GM18502 (cell line): ENCODE data around the gene ZNF692.
"Not testable (repeated sequence)": the region's sequence is repeated elsewhere in the genome, so short reads cannot be mapped to it uniquely, and the experiment has no call there.

Source experiments
- ATAC-seq: cut with Tn5 transposase; IDR thresholded peaks from one replicate; pipeline ENCODE4 v1.9.1; 2021; ENCODE audit warnings: mild to moderate bottlenecking; ENCODE audit not compliant: unreplicated experiment, poor library complexity

ZNF692 gene, protein sequence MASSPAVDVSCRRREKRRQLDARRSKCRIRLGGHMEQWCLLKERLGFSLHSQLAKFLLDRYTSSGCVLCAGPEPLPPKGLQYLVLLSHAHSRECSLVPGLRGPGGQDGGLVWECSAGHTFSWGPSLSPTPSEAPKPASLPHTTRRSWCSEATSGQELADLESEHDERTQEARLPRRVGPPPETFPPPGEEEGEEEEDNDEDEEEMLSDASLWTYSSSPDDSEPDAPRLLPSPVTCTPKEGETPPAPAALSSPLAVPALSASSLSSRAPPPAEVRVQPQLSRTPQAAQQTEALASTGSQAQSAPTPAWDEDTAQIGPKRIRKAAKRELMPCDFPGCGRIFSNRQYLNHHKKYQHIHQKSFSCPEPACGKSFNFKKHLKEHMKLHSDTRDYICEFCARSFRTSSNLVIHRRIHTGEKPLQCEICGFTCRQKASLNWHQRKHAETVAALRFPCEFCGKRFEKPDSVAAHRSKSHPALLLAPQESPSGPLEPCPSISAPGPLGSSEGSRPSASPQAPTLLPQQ

DNA sequence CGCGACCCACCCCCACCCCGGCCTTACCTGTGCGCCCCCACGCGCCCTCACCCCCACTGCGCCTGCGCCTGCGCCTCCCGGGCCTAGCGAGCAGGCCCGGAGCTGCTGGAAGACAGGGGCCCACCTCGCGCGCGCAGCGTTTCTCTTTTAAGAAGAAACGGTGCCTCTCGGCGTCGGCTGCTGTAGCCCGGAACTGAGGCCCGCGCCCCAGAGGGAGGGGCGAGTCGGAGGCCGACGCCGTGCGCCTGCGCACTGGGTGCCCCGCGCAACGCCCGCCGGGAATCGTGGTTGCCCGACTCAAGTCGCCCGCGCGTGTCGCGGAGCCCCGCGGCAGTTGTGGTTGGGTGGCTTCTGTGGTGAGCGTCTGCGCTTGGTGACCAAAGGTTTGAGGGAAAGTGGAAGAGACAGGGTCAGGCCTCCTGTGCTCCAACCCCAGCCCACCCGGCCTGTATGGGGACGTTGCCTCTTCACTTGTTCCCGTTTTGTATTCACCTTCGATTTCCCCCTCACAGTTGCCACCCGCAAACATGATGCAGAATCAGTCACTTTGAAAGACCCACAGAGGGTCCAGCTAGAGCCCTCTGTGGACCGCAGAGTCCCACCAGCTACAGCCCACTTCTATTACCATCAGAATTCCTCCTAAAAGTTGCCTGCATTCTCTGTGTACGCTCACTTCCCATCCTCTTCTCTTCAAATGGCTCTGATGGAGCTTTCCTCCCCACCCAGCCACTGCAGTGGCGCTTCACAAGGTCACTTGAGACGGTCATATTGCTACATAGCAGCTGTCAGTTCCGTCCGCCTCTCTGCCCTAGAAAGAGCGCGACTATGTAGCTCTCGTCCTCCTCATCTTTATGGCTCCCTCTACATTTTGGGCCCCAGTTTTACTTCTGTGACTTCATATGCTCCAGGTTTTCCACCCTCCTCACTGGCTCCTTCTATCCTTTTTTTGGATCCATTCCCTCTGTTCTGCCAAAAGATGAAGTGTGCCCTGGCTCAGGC is at the start of gene ZNF692:
Gene ZNF692 (minus strand): TSS at position 195 of the 999 bp plus-strand sequence. CDS start 776 bp downstream, outside the sequence.
- peak; percentile 79 for ATAC-seq

DNA sequence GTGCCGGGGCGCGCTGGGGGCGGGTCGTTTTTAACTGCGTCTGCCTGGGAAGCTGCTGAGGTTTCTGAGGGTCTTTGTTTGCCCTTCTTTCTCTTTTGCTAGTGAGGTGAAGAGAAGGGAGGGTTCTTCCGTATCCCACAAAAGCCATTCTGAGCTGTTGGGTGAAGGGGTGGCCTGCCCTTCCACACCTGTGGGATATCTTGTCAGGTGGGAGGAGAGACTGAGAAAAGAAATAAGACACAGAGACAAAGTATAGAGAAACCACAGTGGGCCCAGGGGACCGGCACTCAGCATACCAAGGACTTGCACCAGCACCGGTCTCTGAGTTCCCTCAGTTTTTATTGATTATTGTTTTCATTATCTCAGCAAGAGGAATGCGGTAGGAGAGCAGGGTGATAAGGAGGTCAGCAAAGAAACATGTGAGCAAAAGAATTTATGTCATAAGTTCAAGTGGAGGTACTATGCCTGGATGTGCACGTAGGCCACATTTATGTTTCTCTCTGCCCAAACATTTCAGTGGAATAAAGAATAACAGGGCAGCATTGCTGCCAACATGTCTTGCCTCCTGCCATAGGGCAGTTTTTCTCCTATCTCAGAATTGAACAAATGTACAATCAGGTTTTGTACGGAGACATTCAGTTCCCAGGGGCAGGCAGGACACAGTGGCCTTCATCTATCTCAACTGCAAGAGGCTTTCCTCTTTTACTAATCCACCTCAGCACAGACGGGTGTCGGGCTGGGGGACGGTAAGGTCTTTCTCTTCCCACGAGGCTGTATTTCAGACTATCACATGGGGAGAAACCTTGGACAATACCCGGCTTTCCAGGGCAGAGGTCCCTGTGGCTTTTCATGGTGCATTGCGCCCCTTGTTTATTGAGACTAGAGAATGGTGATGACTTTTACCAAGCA is 48.1 kb upstream of the ZNF692 start:
- ATAC-seq = peak; percentile 24

DNA sequence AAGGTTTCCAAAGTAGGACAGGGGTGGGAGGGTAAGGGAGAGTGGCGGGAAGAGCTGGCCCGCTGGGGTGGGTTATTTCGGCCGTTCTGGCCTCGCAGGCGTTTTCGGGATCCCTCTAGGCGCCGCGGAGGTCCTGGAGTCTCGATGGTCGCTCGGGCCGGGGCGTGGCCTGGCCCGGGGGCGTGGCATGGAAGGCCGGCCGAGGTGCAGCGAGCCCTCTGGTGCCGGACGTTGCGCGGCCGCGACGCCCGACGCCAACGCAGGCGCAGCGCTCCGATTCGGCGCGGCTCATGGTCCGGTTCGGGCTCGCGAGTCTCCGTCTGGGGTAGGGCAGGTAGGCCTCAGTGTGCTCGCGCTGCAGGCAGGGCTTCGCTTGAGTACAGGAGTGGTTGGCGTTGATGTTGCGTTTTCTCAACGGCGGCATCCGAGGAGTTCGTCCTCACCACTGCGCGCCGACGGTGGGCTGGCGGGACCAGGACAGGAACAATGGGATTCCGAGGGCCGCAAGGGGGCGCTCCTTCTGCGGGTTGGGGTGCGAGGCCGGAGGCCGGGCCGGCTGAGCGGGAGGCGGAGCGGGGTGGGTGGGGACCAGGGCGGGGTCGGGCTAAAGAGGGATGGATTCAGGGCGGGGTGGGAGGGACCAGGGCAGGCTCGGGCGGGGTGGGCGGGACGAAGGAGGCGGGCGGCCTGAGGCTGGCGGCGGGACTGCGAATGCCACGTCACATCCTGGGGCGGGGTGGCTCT is 47.3 kb upstream of the ZNF692 start, which contains the start of gene PGBD2:
Gene PGBD2 (plus strand): TSS at position 227 of the 744 bp plus-strand sequence. CDS start 7,628 bp downstream, outside the sequence.
- ATAC-seq = peak; percentile 94

DNA sequence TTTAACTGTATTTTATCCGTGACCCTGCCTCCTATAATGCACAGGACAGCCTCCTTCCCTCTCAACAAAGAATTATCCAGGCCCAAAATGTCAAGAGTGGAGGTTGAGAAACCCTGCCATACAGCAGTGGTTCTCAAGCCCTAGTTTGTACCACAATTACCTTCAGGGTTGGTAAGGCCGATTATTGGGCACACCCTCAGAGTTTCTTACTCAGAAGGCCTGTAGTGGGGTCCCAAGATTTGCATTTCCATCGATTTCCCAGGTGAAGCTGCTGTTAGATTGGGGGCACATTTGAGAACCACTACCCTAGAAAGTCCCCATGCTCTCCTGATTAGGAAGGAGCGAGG is 46.8 kb upstream of the ZNF692 start:
- ATAC-seq = no peak

DNA sequence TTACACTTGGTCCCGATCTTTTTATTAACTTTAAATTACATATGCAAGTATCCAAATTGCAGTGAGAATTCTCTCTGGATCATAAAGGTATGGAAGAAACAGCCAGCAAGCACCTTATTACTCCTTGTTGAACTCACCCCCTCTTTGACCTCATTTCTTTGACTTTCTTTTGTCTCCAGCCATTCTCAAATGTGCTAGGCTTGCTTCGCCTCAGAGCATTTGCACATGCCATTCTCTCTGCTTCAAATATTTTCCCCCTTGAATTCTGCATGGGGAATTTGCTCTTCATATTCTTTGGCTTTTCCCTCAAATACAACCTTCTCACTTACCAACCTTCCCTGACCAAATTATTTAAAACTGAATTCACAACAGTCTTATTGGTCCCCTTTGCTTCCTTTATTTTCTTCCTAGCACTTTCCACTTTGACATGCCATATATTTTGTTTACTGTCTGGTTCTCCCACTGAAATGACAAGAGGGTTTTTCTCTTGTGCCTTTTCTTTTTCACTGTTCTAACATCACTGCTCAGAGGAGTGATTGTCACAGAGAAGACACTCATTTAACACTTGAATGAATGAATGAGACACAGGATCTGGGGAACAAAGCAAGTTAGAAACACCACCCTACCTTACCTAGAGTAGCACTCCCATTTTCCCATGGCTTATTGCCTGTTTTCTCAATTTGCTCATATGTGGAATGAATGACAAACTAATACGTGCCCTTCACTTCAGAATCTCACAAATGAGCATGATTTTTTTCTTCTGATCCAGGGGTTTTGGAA is 45.7 kb upstream of the ZNF692 start:
- no peak for ATAC-seq

DNA sequence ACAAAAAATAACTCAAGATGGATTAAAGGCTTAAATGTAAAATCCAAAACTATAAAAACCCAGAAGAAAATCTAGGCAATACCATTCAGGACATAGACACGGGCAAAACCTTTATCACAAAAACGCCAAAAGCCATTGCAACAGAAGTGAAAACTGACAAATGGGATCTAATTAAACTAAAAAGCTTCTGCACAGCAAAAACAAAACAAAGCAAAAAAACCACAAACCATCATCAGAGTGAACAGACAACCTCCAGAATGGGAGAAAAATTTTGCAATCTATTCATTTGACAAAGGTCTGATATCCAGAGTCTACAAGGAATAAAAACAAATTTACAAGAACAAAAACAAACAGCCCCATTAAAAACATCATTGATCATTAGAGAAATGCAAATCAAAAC is 42.7 kb upstream of the ZNF692 start:
- no peak for ATAC-seq

DNA sequence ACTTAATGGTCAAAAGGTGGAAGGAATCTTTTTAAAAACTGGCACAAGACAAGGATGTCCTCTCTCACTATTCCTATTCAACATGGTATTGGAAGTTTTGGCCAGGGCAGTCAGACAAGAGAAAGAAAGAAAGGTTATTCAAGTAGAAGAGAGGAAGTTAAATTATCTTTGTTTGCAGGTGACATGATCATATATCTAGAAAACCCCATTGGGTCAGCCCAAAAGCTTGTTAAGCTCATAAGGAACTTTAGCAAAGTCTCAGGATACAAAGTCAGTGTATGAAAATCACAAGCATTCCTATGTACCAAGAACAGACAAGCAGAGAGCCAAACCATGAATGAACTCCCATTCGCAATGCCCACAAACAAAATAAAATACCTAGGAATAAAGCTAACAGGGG is 41.8 kb upstream of the ZNF692 start:
- ATAC-seq = no peak

DNA sequence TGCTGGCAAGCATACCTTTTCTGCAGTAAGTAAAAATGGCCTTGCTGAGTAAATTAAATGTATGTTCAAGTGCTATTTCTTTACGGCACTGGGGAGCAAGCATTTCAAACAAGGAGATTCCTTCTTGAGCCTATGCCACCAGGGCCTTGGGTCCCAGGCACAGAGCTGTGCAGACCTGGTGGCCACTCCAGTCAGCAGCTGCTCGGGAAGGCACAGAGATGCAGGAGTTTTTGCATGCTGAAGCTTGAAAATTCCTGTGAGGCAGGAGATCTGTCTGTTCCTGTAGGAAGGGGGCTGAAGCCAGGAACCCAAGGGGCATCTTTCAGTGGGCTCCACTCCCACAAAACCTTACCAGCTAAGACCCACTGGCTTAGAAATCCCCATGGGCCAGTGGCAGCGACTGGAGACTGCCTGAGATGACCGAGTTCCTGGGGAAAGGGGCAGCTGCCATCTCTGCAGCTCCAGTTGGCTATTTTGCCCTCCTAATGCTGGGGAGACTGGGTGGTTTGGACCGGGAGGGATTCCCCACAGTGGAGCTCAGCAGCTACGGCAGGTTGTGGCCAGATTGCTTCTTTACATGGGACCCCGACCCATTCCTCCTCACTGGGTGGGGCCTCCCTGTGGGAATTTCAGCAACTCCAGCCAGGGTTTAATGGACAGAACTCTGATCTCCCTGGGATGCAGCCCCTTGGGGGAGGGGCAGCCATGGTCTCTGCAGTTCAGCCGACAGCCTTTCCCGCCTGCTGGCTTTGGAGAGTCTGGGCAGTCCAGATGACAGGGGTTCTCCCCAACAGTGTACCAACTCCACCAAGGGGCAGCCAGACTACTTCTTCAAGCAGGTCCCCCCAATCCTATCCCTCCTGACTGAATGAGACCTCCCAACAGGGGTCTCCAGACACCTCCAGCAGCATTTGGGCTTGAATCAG is 38.8 kb upstream of the ZNF692 start:
- ATAC-seq = no peak

DNA sequence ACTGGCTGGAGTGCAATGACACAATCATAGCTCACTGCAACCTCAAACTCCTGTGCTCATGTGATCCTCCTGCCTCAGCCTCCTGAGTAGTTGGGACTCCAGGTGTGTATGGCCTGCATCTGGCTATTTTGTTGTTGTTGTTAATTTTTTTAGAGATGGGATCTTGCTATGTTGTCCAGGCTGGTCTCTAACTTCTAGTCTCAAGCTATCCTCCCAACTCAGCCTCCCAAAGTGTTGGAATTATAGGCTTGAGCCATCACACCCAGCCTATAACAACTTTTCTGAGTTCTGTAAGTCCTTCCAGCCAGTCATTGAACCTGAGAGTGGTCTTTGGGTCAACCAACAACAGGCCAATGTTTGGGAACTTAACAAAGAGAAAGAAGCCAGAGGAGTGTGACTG is 36.0 kb upstream of the ZNF692 start:
- no peak for ATAC-seq

DNA sequence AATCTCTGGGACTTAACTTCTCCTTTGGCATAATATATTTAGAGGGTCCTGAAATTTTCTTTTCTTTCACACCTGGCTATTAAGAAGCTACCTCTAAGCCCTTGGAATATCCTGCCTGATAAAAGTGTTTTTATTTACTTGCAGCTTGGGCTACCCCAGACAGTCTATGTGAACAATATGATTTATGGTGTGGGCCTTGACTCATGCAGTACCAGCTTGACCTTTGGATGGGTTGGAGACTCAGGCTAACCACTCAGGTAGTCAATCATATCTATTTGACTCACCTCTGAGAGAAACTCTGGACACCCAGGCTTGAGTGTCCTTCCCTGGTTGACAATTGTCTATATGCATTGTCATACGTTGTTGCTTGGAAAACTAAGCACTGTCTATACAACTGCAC is 33.7 kb upstream of the ZNF692 start:
- no peak for ATAC-seq

DNA sequence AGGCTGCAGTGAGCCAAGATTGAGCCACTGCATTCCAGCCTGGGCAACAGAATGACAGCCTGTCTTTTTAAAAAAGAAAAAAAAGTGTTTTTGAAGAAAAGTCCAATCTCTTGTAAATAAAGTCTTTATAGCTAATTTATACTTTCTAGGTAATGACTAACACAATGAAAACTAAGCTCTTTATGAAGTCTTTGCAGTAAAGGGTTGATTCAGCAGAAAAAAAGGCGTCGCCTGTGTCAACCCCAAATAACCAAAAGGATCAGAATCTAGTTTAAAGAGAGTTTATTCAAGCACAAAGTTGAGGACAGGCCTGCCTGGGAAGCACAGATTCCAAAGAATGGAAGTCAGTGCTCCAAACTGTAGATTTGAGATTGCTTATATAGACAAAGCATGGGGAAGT is 32.9 kb upstream of the ZNF692 start:
- no peak for ATAC-seq

DNA sequence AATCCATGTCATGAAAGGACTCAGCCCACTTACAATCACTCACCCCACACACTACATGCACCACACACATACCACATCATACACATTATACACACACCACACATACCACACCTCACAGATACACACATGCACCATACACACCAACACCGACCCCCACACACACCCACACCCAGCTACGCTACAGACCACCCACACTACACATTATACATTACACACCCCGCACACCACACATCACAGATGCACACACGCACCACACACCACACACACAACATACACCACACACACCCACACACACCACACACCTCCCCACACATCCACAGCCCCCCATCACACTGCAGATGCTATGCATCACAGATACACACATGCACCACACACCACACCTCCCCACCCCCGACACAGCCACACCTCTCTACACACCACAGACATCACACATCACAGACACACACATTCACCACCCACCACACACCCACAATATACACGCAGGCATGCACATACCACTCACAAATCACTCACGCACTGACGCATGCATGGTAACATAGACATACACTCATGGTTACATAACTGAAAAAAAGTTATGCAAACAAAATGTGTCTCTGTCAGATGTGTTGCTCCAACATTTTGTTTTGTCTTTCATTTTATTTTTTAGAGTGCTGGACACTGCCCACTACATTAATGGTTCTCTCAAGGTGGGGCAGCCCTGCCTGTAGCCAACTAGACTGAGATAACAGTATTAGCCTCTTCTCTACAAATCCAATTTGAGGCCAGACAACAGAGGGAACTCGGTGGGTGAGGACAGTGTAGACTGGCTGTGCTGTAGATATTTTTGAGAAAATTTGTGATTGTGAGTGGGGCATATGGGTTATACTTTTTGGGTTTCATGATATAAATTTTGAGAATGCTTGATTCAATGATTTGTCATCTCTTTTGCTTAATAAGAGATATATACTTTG is 31.9 kb upstream of the ZNF692 start:
- no peak for ATAC-seq

DNA sequence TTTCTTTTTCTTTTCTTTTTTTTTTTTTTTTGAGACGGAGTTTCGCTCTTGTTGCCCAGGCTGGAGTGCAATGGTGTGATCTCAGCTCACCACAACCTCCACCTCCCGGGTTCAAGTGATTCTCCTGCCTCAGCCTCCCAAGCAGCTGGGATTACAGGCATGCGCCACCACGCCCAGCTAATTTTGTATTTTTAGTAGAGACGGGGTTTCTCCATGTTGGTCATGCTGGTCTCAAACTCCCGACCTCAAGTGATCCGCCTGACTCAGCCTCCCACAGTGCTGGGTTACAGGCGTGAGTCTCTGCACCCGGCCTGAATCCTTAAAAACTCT is 31.0 kb upstream of the ZNF692 start:
- ATAC-seq = not testable (repeated sequence)

DNA sequence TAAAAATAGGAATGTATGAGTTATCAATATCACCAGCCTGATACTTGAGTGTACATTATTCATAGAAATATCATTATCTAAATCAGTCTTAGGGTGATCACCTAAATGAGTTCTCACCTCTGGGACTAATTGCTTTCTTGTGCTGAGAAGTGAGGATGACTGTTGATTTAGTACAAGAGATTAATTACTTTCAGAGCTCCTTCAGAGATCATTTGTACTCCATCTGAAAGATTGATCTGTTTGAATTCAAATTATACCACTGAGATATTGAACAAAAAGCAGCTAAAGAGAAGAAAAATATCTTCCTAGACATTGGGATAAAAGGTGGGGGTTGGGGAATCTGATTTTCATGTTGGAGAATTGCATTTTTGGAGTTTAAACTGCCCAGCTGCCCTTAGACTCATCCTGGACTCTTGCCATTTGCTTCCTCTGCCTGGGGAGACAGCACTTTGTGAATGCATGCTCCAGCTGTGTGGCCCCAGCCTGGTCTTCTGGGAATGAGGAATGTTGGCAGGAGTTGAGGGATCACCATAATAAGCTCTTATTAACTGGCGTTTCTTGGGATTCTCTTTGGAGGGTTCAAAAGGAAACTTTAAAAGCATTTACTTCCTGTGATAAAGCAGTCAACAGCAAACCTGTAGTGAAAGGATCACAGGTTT is 27.5 kb upstream of the ZNF692 start:
- no peak for ATAC-seq

DNA sequence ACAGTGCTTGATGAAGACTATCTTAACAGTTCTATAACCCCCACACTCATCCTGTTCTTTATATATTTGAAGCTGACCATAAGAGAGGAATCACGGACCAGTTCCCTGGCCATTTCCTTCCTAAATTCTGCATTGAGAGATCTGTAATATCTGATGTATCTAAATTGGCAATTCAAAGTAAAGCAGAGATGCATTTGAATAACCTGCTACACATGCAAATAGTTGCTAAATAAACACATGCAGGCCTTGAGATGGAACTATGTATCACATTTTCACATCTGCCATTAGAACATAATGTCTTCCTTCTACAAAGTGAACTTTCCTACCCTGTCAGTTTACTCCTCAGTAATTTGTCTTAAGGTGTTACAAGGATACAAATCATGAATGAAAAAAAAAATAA is 26.8 kb upstream of the ZNF692 start:
- ATAC-seq = no peak
